Endothelial cell of umbilical vein (primary cell): ENCODE measurements around the gene S100A11. TPM values are rescaled to one million over a fixed set of nuclear protein-coding genes. Genes with fewer than 3 reads are reported as not detected.

Source experiments
- BruUV-seq: library from RNA; stranded (reverse); fragments of 400-500 nt; replicated peaks from 2 replicates; lab custom pipeline; 2021; lab: Mats Ljungman, UMichigan
- CTCF ChIA-PET: fragments of 300-600, 350-600 bp; sonication (Branson Sonifier 250); formaldehyde crosslinking; loops from one replicate; lab custom pipeline; 2021; ENCODE audit warnings: antibody characterized with exemption, inconsistent platforms; lab: Charles Lee
- POLR2A ChIA-PET: fragments of 300-600, 350-600 bp; sonication (Branson Sonifier 250); formaldehyde crosslinking; loops from one replicate; lab custom pipeline; 2021; ENCODE audit warnings: antibody characterized with exemption, inconsistent platforms; lab: Charles Lee
- DNase-seq: peaks from one replicate; pipeline ENCODE4 v3.0.0-alpha.2; 2011; ENCODE audit warnings: low read depth, low spot score
- FAIRE-seq: peaks from 2 replicates; lab custom pipeline; 2011; peaks lifted over from hg19 to GRCh38; lab: Jason Lieb, UNC
- H2AFZ ChIP-seq: 2 replicates; pipeline ENCODE4 v1.6.0; 2012; ENCODE audit warnings: low read depth, low read length, control low read depth, inconsistent platforms
- H3K27ac ChIP-seq: 2 replicates; pipeline ENCODE4 v1.5.1; 2011; ENCODE audit warnings: low read depth, mild to moderate bottlenecking, control low read depth, low read length, moderate library complexity; ENCODE audit not compliant: insufficient read depth
- H3K27me3 ChIP-seq, 2 experiments: 2 replicates each; pipeline versions ENCODE4 v1.6.0 to v1.6.1; 2011; ENCODE audit warnings: low read length in 2 of 2, mixed read lengths in 1 of 2; ENCODE audit not compliant: control insufficient read depth in 2 of 2, insufficient read depth in 2 of 2
- H3K36me3 ChIP-seq, 2 experiments: 2 replicates in 1 of 2; 3 replicates in 1 of 2; pipeline ENCODE4 v1.5.1; 2011; ENCODE audit warnings: low read length in 2 of 2, mild to moderate bottlenecking in 1 of 2, moderate library complexity in 1 of 2; ENCODE audit not compliant: control insufficient read depth in 2 of 2, insufficient read depth in 2 of 2; ENCODE audit errors: extremely low read depth in 1 of 2
- H3K4me1 ChIP-seq: 3 replicates; pipeline ENCODE4 v1.5.1; 2011; ENCODE audit warnings: mild to moderate bottlenecking, low read length; ENCODE audit not compliant: control insufficient read depth, insufficient read depth; ENCODE audit errors: extremely low read depth
- H3K4me2 ChIP-seq: 2 replicates; pipeline ENCODE4 v1.6.1; 2011; ENCODE audit warnings: low read length, control low read depth, mixed read lengths; ENCODE audit not compliant: insufficient read depth
- H3K4me3 ChIP-seq, 3 experiments: fragments of 200-600 bp in 1 of 3; sonication (generic), shearing (Covaris generic) in 1 of 3; replicated peaks in 1 of 3; 2 replicates each; pipeline ENCODE4 v1.5.1; 2011 to 2016; ENCODE audit warnings: control low read depth in 3 of 3, low read length in 3 of 3, mild to moderate bottlenecking in 2 of 3, inconsistent platforms in 1 of 3, low read depth in 1 of 3, moderate library complexity in 1 of 3; ENCODE audit not compliant: insufficient read depth in 1 of 3
- H3K79me2 ChIP-seq: 2 replicates; pipeline ENCODE4 v1.6.0; 2012; ENCODE audit warnings: low read length, inconsistent platforms; ENCODE audit not compliant: control insufficient read depth, insufficient read depth
- H3K9ac ChIP-seq: replicated peaks from 2 replicates; pipeline ENCODE3; 2011; ENCODE audit warnings: low read length, control low read depth; ENCODE audit not compliant: insufficient read depth; ENCODE audit errors: extremely low read depth
- H3K9me1 ChIP-seq: replicated peaks from 3 replicates; pipeline ENCODE4 v1.6.0; 2011; ENCODE audit warnings: mild to moderate bottlenecking, low read length; ENCODE audit not compliant: control insufficient read depth, insufficient read depth; ENCODE audit errors: extremely low read depth
- H3K9me3 ChIP-seq: replicated peaks from 2 replicates; pipeline ENCODE4 v1.5.1; 2012; ENCODE audit warnings: low read length, inconsistent platforms; ENCODE audit not compliant: control insufficient read depth, insufficient read depth
- H4K20me1 ChIP-seq: replicated peaks from 2 replicates; pipeline ENCODE3; 2011; ENCODE audit warnings: mild to moderate bottlenecking, low read length; ENCODE audit not compliant: control insufficient read depth, insufficient read depth; ENCODE audit errors: extremely low read depth
- EZH2 ChIP-seq: IDR thresholded peaks from 2 replicates; pipeline ENCODE4 v1.6.1; 2012; ENCODE audit warnings: borderline replicate concordance, low read depth, mild to moderate bottlenecking, moderate library complexity, low read length, inconsistent platforms; ENCODE audit not compliant: severe bottlenecking
- FOS ChIP-seq: IDR thresholded peaks from 2 replicates; pipeline ENCODE4 v1.6.1; 2011; ENCODE audit warnings: mild to moderate bottlenecking, low read length, moderate library complexity, borderline replicate concordance; ENCODE audit not compliant: insufficient read depth
- GATA2 ChIP-seq: IDR thresholded peaks from 2 replicates; pipeline ENCODE4 v1.7.0; 2011; ENCODE audit warnings: low read depth, mild to moderate bottlenecking, moderate library complexity, mixed read lengths, low read length; ENCODE audit not compliant: insufficient read length, insufficient read depth
- JUN ChIP-seq: IDR thresholded peaks from 2 replicates; pipeline ENCODE4 v1.6.1; 2011; ENCODE audit warnings: borderline replicate concordance, low read depth; ENCODE audit not compliant: insufficient read length, insufficient read depth
- MYC ChIP-seq: IDR thresholded peaks from one replicate; pipeline ENCODE4 v1.6.1; 2011; ENCODE audit warnings: mild to moderate bottlenecking, low read depth, low read length
- POLR2A ChIP-seq: IDR thresholded peaks from 2 replicates; pipeline ENCODE4 v1.6.1; 2012; ENCODE audit warnings: low read depth, mild to moderate bottlenecking, control low read depth, low read length
- POLR2AphosphoS5 ChIP-seq: IDR thresholded peaks from 2 replicates; pipeline ENCODE4 v1.6.1; 2012; ENCODE audit warnings: low read depth, mild to moderate bottlenecking, control low read depth, low read length, moderate library complexity; ENCODE audit not compliant: insufficient read depth
- dilution Hi-C: fragments of 300-500 bp; cut with MboI; formaldehyde crosslinking; loops from one replicate; pipeline ENCODE4 v1.15.0; 2019; ENCODE audit warnings: low sequenced_read_pairs; ENCODE audit not compliant: extremely low pct_ligation_motif_present
- intact Hi-C: fragments of 100-400 bp; cut with micrococcal nuclease; formaldehyde crosslinking; loops from one replicate; pipeline ENCODE4 v1.10.0; 2022
- polyA plus RNA-seq, 4 experiments: library from polyadenylated mRNA; depleted of rRNA in 3 of 4; stranded (reverse) in 3 of 4; unstranded in 1 of 4; fragments of >200 nt; gene quantifications; 2 replicates each; pipeline versions ENCODE4 v1.2.1 to v1.2.3, GENCODE V29; 2011 to 2012; ENCODE audit warnings: missing spikeins in 1 of 4
- total RNA-seq: library from RNA; stranded (reverse); gene quantifications from 2 replicates; pipeline ENCODE4 v1.2.3, GENCODE V29; 2021
- TF ChIP-seq, protein P1 (sequence below), 2 donors: IDR thresholded peaks; 1 replicate in 1 of 2; 2 replicates in 1 of 2; pipeline ENCODE4 v1.5.1; 2011; ENCODE audit warnings: low read length in 2 of 2, mild to moderate bottlenecking in 2 of 2, moderate library complexity in 2 of 2, control low read depth in 1 of 2, inconsistent platforms in 1 of 2, low read depth in 1 of 2; ENCODE audit not compliant: insufficient read depth in 1 of 2; ENCODE audit errors: extremely low read depth in 1 of 2
- TF ChIP-seq, protein P2 (sequence below): IDR thresholded peaks from 2 replicates; pipeline ENCODE4 v1.6.1; 2011; ENCODE audit not compliant: insufficient read depth, insufficient read length

S100A11 gene
- total and polyA plus RNA-seq, 2 donors (not counting 3 experiments of a cell fraction or from before 2014, with no cell fraction given) = 497 to 505 TPM

DNA sequence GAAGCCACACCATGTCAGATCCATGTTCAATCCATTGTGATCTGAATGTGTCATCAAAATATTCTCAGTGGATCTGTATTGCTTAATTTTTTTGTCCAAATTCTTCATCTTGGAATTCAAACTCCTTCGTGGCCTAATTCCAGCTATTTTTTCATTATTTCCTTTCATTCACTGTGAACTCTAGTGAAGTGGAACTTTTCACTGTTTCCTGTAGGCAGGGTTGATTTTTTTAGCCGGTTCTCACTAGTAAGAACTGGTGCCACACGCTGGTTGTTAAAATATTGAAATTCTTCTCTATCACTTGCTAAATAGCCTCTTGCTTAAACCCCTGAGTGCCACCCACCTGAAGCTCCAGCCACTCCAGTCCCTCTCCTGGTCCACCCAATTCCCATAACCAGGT lies 7.6 kb upstream of the S100A11 start:
- Histone ChIP-seq H4K20me1 (no peaks in the 10 kb centered on the region), H3K4me1 (peaks cover 18% of the 10 kb centered on the region), H3K79me2 (no peaks in the 10 kb centered on the region), H3K27me3 (peaks cover 38 to 46% of the 10 kb centered on the region in 2 experiments), H3K27ac (no peak overlapping the region), H3K9me3 (no peaks in the 10 kb centered on the region), H3K9me1 (no peaks in the 10 kb centered on the region), H3K36me3 (no peaks in the 10 kb centered on the region), H3K4me2 (no peak overlapping the region), H3K9ac (no peak overlapping the region), H2AFZ (no peak overlapping the region), H3K4me3 (no peak overlapping the region)
- DNase-seq (no peak), FAIRE-seq (no peak)
- intact Hi-C loops (no loop called here), dilution Hi-C loops (no loop called here)
- TF ChIP-seq, protein P1, sequence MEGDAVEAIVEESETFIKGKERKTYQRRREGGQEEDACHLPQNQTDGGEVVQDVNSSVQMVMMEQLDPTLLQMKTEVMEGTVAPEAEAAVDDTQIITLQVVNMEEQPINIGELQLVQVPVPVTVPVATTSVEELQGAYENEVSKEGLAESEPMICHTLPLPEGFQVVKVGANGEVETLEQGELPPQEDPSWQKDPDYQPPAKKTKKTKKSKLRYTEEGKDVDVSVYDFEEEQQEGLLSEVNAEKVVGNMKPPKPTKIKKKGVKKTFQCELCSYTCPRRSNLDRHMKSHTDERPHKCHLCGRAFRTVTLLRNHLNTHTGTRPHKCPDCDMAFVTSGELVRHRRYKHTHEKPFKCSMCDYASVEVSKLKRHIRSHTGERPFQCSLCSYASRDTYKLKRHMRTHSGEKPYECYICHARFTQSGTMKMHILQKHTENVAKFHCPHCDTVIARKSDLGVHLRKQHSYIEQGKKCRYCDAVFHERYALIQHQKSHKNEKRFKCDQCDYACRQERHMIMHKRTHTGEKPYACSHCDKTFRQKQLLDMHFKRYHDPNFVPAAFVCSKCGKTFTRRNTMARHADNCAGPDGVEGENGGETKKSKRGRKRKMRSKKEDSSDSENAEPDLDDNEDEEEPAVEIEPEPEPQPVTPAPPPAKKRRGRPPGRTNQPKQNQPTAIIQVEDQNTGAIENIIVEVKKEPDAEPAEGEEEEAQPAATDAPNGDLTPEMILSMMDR (IDR thresholded peaks at IDR 0.05; ENCODE audit: extremely low read depth in 1 of 2, insufficient read depth in 1 of 2, low read depth in 1 of 2, low read length in 2 of 2) = no peak
- no peak for TF ChIP-seq EZH2
- no peak for TF ChIP-seq JUN
- no peak for TF ChIP-seq POLR2A
- TF ChIP-seq, protein P2, sequence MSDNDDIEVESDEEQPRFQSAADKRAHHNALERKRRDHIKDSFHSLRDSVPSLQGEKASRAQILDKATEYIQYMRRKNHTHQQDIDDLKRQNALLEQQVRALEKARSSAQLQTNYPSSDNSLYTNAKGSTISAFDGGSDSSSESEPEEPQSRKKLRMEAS = no peak
- no peak for TF ChIP-seq POLR2AphosphoS5
- TF ChIP-seq MYC = no peak
- no peak for TF ChIP-seq FOS
- no peak for TF ChIP-seq GATA2
- ChIA-PET CTCF (interaction anchor here (1.1 kb wide), 1 partner anchor 10 kb away, joined by 4 read pairs; no protein-coding TSS in a partner anchor), POLR2A (no interaction called here)
- no TSS peak for BruUV-seq
